Naive thymus-derived CD4-positive, alpha-beta T cell (primary cell): ENCODE measurements around the gene RHBDL1. TPM values are rescaled to one million over a fixed set of nuclear protein-coding genes. Genes with fewer than 3 reads are reported as not detected.

Experiments used
- ATAC-seq: fragments of 150-1000 bp; cut with Tn5 transposase; 2 replicates; pipeline ENCODE4 v1.10.0; 2021; ENCODE audit warnings: mild to moderate bottlenecking, moderate library complexity
- CTCF ChIA-PET: fragments of 350-600 bp; sonication (Branson Sonifier 250); formaldehyde crosslinking; loops from one replicate; lab custom pipeline; 2021; ENCODE audit warnings: antibody characterized with exemption; lab: Charles Lee
- POLR2A ChIA-PET: fragments of 350-600 bp; sonication (Branson Sonifier 250); formaldehyde crosslinking; loops from one replicate; lab custom pipeline; 2021; ENCODE audit warnings: antibody characterized with exemption, inconsistent platforms; lab: Charles Lee
- DNase-seq, 9 donors: peaks; one replicate each; pipeline versions ENCODE4 v3.0.0 to v3.0.0-alpha.2; 2020 to 2022; ENCODE audit warnings: mixed read lengths in 1 of 9
- H3K27ac ChIP-seq: one replicate; pipeline ENCODE4 v1.7.0; 2013; ENCODE audit warnings: mild to moderate bottlenecking, low read depth, low read length, moderate library complexity
- H3K27me3 ChIP-seq, 2 donors: one replicate each; pipeline ENCODE4 v1.7.0; 2013; ENCODE audit warnings: low read length in 2 of 2, mild to moderate bottlenecking in 2 of 2, moderate library complexity in 2 of 2; ENCODE audit not compliant: control insufficient read depth in 2 of 2, insufficient read depth in 2 of 2
- H3K36me3 ChIP-seq, 3 experiments: 1 replicate in 2 of 3; 2 replicates in 1 of 3; pipeline ENCODE4 v1.7.0; 2013; ENCODE audit warnings: low read length in 3 of 3, mild to moderate bottlenecking in 3 of 3, moderate library complexity in 1 of 3; ENCODE audit not compliant: insufficient read depth in 3 of 3, control insufficient read depth in 2 of 3
- H3K4me1 ChIP-seq, 2 donors: one replicate each; pipeline ENCODE4 v1.7.0; 2013; ENCODE audit warnings: low read length in 2 of 2, mild to moderate bottlenecking in 2 of 2, moderate library complexity in 1 of 2; ENCODE audit not compliant: control insufficient read depth in 2 of 2, insufficient read depth in 2 of 2
- H3K4me3 ChIP-seq: 2 replicates; pipeline ENCODE4 v1.7.0; 2013; ENCODE audit warnings: mild to moderate bottlenecking, low read length
- H3K9me3 ChIP-seq, 3 experiments: 1 replicate in 2 of 3; 2 replicates in 1 of 3; pipeline ENCODE4 v1.7.0; 2013; ENCODE audit warnings: low read length in 3 of 3; ENCODE audit not compliant: control insufficient read depth in 2 of 3
- H3K27ac Mint-ChIP-seq, 9 donors: one replicate each; pipeline ENCODE4 v1.8.0; 2020 to 2022; ENCODE audit warnings: mixed read lengths in 9 of 9, mild to moderate bottlenecking in 8 of 9, moderate library complexity in 5 of 9, inconsistent platforms in 2 of 9
- H3K27me3 Mint-ChIP-seq, 5 donors: one replicate each; pipeline ENCODE4 v1.8.0; 2021 to 2022; ENCODE audit warnings: mixed read lengths in 5 of 5, mild to moderate bottlenecking in 1 of 5
- H3K36me3 Mint-ChIP-seq, 5 donors: one replicate each; pipeline ENCODE4 v1.8.0; 2020 to 2022; ENCODE audit warnings: mixed read lengths in 5 of 5, mild to moderate bottlenecking in 3 of 5, inconsistent platforms in 1 of 5
- H3K4me1 Mint-ChIP-seq, 7 donors: one replicate each; pipeline ENCODE4 v1.8.0; 2020 to 2022; ENCODE audit warnings: mixed read lengths in 7 of 7, mild to moderate bottlenecking in 3 of 7, inconsistent platforms in 1 of 7
- H3K4me3 Mint-ChIP-seq, 10 donors: one replicate each; pipeline ENCODE4 v1.8.0; 2020 to 2022; ENCODE audit warnings: mild to moderate bottlenecking in 10 of 10, mixed read lengths in 10 of 10, moderate library complexity in 6 of 10, inconsistent platforms in 2 of 10
- H3K9me3 Mint-ChIP-seq, 11 donors: one replicate each; pipeline ENCODE4 v1.8.0; 2020 to 2022; ENCODE audit warnings: mixed read lengths in 11 of 11, mild to moderate bottlenecking in 4 of 11, inconsistent platforms in 1 of 11, moderate library complexity in 1 of 11
- intact Hi-C, 2 donors: fragments of 100-400 bp; cut with micrococcal nuclease; formaldehyde crosslinking; loops; one replicate each; pipeline ENCODE4 v1.15.1; 2023
- polyA plus RNA-seq, 2 donors: library from polyadenylated mRNA; unstranded; fragments of 300-500 nt; fragmentation: Illumina TruSeq; gene quantifications; one replicate each; pipeline ENCODE4 v1.2.3, GENCODE V29; 2021
- total RNA-seq, 6 experiments: library from RNA in 5 of 6; stranded (reverse) in 5 of 6; gene quantifications; 1 replicate in 5 of 6; 2 replicates in 1 of 6; pipeline ENCODE4 v1.2.3 and lab custom pipeline; 2021 to 2026

RHBDL1 gene
- total and polyA plus RNA-seq, 7 experiments from 2014 or later: 0.65 to 3.1 (median 1.6) TPM; not detected in 2

GRCh38 chr16:725463-726187, 50.2 kb downstream of the RHBDL1 start:
- intact Hi-C loops: loop anchor here (2.0 to 5.0 kb wide), 2 partner anchors 15 to 588 kb away; partner anchors contain the start of genes CIAO3 (in 1 of the 2) and NPRL3 (in 1 of the 2)
- H3K27ac Mint-ChIP-seq: peak overlapping the region in 2 of 9 donors; percentile 32 to 33
- no peaks in the 10 kb centered on the region for H3K9me3 Mint-ChIP-seq
- ChIA-PET POLR2A (interaction anchor here (0.9 to 1.4 kb wide), 3 partner anchors 9 to 15 kb away, joined by 3 to 5 read pairs (median 3); partner anchors contain the start of gene CIAO3), CTCF (interaction anchor here (0.8 to 1.8 kb wide), 6 partner anchors 8 to 336 kb away, joined by 3 to 5 read pairs (median 4); partner anchors contain the start of gene CIAO3)
- Histone ChIP-seq H3K4me3 (no peak overlapping the region), H3K36me3 (no peaks in the 10 kb centered on the region), H3K27ac (no peak overlapping the region), H3K27me3 (no peaks in the 10 kb centered on the region), H3K9me3 (no peaks in the 10 kb centered on the region), H3K4me1 (peaks cover 12 to 15% of the 10 kb centered on the region in 2 donors)
- H3K4me3 Mint-ChIP-seq: peak overlapping the region in 4 of 10 donors; percentile 11 to 87 (median 26)
- peaks cover 0 to 10% (median 4%) of the 10 kb centered on the region in 7 donors for H3K4me1 Mint-ChIP-seq
- peaks cover 0 to 6% (median 0%) of the 10 kb centered on the region in 5 donors for H3K27me3 Mint-ChIP-seq
- DNase-seq (no peak), ATAC-seq (no peak)
- H3K36me3 Mint-ChIP-seq: no peaks in the 10 kb centered on the region

- no peak overlapping the region for H3K4me3 ChIP-seq
- CTCF ChIA-PET: interaction anchor here (0.8 to 1.8 kb wide), 4 partner anchors 9 to 336 kb away, joined by 3 to 5 read pairs (median 4); partner anchors contain the start of gene CIAO3
- POLR2A ChIA-PET: interaction anchor here (1.0 to 1.4 kb wide), 3 partner anchors 8 to 31 kb away, joined by 3 to 5 read pairs (median 3); partner anchors contain the start of gene CIAO3
- H3K36me3 Mint-ChIP-seq: no peaks in the 10 kb centered on the region
- peaks cover 0 to 10% (median 4%) of the 10 kb centered on the region in 7 donors for H3K4me1 Mint-ChIP-seq
- ATAC-seq (no peak), DNase-seq (no peak)
- H3K36me3 ChIP-seq: no peaks in the 10 kb centered on the region
- H3K4me1 ChIP-seq: peaks cover 9 to 15% of the 10 kb centered on the region in 2 donors
- no peaks in the 10 kb centered on the region for H3K9me3 ChIP-seq
- H3K27ac Mint-ChIP-seq: no peak overlapping the region
- H3K9me3 Mint-ChIP-seq: no peaks in the 10 kb centered on the region
- H3K27me3 Mint-ChIP-seq: peaks cover 0 to 6% (median 0%) of the 10 kb centered on the region in 5 donors
- H3K4me3 Mint-ChIP-seq: peak overlapping the region in 6 of 10 donors; percentile 11 to 87 (median 69)
- no peaks in the 10 kb centered on the region for H3K27me3 ChIP-seq
- intact Hi-C loops: loop anchor here (2.0 to 5.0 kb wide), 2 partner anchors 15 to 589 kb away; partner anchors contain the start of genes CIAO3 (in 1 of the 2) and NPRL3 (in 1 of the 2)
- H3K27ac ChIP-seq: no peak overlapping the region
Observed at GRCh38 chr16:726188-726437, 50.6 kb downstream of the RHBDL1 start.

DNA sequence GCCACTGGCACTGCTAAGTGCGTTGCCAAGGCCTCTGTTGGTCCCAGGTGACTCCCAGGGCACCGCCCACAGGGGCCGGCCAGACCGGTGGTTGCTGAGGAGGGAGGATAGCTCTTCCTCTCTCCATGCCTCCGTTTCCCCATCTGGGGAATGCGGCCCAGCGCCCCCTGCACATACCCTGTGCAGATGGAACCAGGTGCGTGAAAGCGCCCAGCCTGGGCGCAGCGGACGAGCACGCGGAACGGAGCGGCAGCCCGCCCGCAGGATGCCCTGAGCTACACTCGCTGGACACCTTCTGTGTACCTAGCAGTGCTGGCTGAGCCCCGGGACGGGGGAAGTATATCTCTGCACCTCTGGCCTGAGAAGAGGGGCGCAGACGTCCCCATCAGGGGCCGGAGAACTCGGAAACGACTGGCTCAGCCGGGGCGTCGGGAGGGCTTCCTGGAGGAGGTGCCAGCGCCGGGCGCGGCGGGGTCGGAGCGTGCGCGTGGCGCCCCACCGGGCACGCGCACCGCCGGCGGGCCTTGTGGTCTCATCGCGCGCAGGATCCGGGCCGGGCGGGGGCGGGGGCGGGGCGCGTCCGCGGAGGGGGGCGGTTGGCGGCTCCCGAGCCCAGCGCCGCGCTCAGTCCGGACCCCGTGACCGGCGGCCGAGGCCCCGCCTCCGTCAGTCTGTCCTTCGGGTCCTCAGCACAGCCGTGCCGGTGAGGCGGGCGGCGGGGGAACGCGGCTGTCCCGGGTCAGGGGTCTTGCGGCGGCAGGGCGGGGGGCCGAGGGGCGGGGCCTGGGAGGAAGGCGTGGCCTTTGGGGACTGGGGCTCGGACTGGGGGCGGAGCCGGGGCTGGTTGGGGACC, 51.2 kb downstream of the RHBDL1 start, which contains the start of the genes CCDC78 and HAGHL:
Gene CCDC78, minus strand, starts transcription at position 6 of the 853 bp plus-strand sequence. CDS start 76 bp downstream, outside the sequence.
Gene HAGHL, plus strand, starts transcription at position 669 of the 853 bp plus-strand sequence. CDS start 404 bp downstream, outside the sequence.
- ChIA-PET POLR2A (interaction anchor here (0.5 to 1.7 kb wide), 7 partner anchors 8 to 883 kb away, joined by 3 to 5 read pairs (median 3); partner anchors contain the start of genes CIAO3 and WDR24), CTCF (interaction anchor here (0.6 to 1.8 kb wide), 4 partner anchors 9 to 67 kb away, joined by 3 to 5 read pairs (median 4); partner anchors contain the start of gene CIAO3)
- H3K36me3 Mint-ChIP-seq: no peaks in the 10 kb centered on the region
- H3K4me3 Mint-ChIP-seq: peak within 1 kb of the TSS; percentile 59 to 87 (median 70)
- H3K27ac ChIP-seq: peak within 1 kb of the TSS; percentile 61
- H3K36me3 ChIP-seq: no peaks in the 10 kb centered on the region
- no peaks in the 10 kb centered on the region for H3K27me3 ChIP-seq
- H3K27ac Mint-ChIP-seq: peak within 1 kb of the TSS in 2 of 9 donors; percentile 32 to 33
- H3K27me3 Mint-ChIP-seq: peaks cover 0 to 6% (median 0%) of the 10 kb centered on the region in 5 donors
- no peaks in the 10 kb centered on the region for H3K9me3 Mint-ChIP-seq
- intact Hi-C loops: loop anchor here (1.0 to 5.0 kb wide), 3 partner anchors 11 to 589 kb away; partner anchors contain the start of genes CIAO3 (in 1 of the 2), METRN (in 1 of the 2) and NPRL3 (in 1 of the 2)
- peak within 1 kb of the TSS; percentile 65 for H3K4me3 ChIP-seq
- DNase-seq: peak in 3 of 9 donors; percentile 40 to 72 (median 43)
- peaks cover 0 to 10% (median 4%) of the 10 kb centered on the region in 7 donors for H3K4me1 Mint-ChIP-seq
- peak; percentile 46 for ATAC-seq
- H3K4me1 ChIP-seq: peaks cover 7 to 13% of the 10 kb centered on the region in 2 donors
- no peaks in the 10 kb centered on the region for H3K9me3 ChIP-seq

GRCh38 chr16:727291-727977, 52.0 kb downstream of the RHBDL1 start:
- CTCF ChIA-PET: interaction anchor here (0.6 to 1.3 kb wide), 2 partner anchors 15 to 68 kb away, joined by 3 to 6 read pairs; no protein-coding TSS in a partner anchor
- DNase-seq (peak in 1 of 9 donors; percentile 42), ATAC-seq (peak; percentile 19)
- Histone ChIP-seq H3K36me3 (peaks cover 0 to 3% (median 0%) of the 10 kb centered on the region in 3 experiments), H3K27me3 (no peaks in the 10 kb centered on the region), H3K27ac (peak overlapping the region; percentile 61), H3K9me3 (no peaks in the 10 kb centered on the region), H3K4me1 (peaks cover 0 to 12% of the 10 kb centered on the region in 2 donors), H3K4me3 (peak overlapping the region; percentile 65)
- intact Hi-C loops: loop anchor here (1.0 to 5.0 kb wide), 3 partner anchors 12 to 590 kb away; partner anchors contain the start of genes CIAO3 (in 1 of the 2), METRN (in 1 of the 2) and NPRL3 (in 1 of the 2)
- no peak overlapping the region for H3K27ac Mint-ChIP-seq
- peaks cover 0 to 6% (median 4%) of the 10 kb centered on the region in 7 donors for H3K4me1 Mint-ChIP-seq
- H3K4me3 Mint-ChIP-seq: peak overlapping the region in 8 of 10 donors; percentile 33 to 87 (median 50)
- H3K36me3 Mint-ChIP-seq: no peaks in the 10 kb centered on the region
- H3K9me3 Mint-ChIP-seq: no peaks in the 10 kb centered on the region
- peaks cover 0 to 6% (median 0%) of the 10 kb centered on the region in 5 donors for H3K27me3 Mint-ChIP-seq
- POLR2A ChIA-PET: interaction anchor here (0.5 to 1.7 kb wide), 7 partner anchors 8 to 882 kb away, joined by 3 to 5 read pairs (median 3); partner anchors contain the start of genes CIAO3 and WDR24
